IMR-90 (cell line): ENCODE results near the gene HIPK3. TPM values are rescaled to one million over a fixed set of nuclear protein-coding genes. Genes with fewer than 3 reads are reported as not detected.

Source experiments
- ATAC-seq: fragments of 200-7000 bp; cut with Tn5 transposase; 2 replicates; pipeline ENCODE4 v1.9.1; 2020; ENCODE audit warnings: low read depth, mild to moderate bottlenecking, moderate library complexity
- BruUV-seq: library from RNA; stranded (reverse); fragments of 400-500 nt; replicated peaks from 2 replicates; lab custom pipeline; 2021; lab: Mats Ljungman, UMichigan
- CTCF ChIA-PET: fragments of 300-600 bp; formaldehyde crosslinking; extraction: SDS; loops from one replicate; lab custom pipeline; 2021; ENCODE audit warnings: antibody characterized with exemption; lab: Yijun Ruan, JAX
- POLR2A ChIA-PET: fragments of 300-600 bp; sonication (Branson Sonifier 250); formaldehyde crosslinking; loops from one replicate; lab custom pipeline; 2022; ENCODE audit warnings: antibody characterized with exemption; ENCODE audit not compliant: unreplicated experiment; lab: Charles Lee
- DNase-seq: peaks from one replicate; pipeline ENCODE4 v3.0.0; 2013
- H2AFZ ChIP-seq: replicated peaks from 2 replicates; pipeline ENCODE3; 2013; ENCODE audit warnings: low read length, mild to moderate bottlenecking; ENCODE audit not compliant: poor library complexity
- H2AK5ac ChIP-seq: 2 replicates; pipeline ENCODE4 v1.6.1; 2013; ENCODE audit warnings: low read depth, low read length, inconsistent platforms
- H2AK9ac ChIP-seq: replicated peaks from 2 replicates; pipeline ENCODE3; 2013; ENCODE audit warnings: mild to moderate bottlenecking, low read depth, low read length, moderate library complexity; ENCODE audit not compliant: poor library complexity
- H2BK120ac ChIP-seq: 2 replicates; pipeline ENCODE4 v1.6.1; 2013; ENCODE audit warnings: low read depth, low read length, inconsistent platforms
- H2BK15ac ChIP-seq: 3 replicates; pipeline ENCODE4 v1.6.1; 2013; ENCODE audit warnings: low read depth, low read length, inconsistent platforms
- H2BK20ac ChIP-seq: 2 replicates; pipeline ENCODE4 v1.6.1; 2013; ENCODE audit warnings: low read depth, mild to moderate bottlenecking, inconsistent platforms, low read length, moderate library complexity
- H2BK5ac ChIP-seq: 2 replicates; pipeline ENCODE4 v1.6.1; 2013; ENCODE audit warnings: mild to moderate bottlenecking, low read depth, low read length, inconsistent platforms; ENCODE audit not compliant: poor library complexity, severe bottlenecking
- H3K14ac ChIP-seq: replicated peaks from 2 replicates; pipeline ENCODE4 v1.6.1; 2013; ENCODE audit warnings: low read depth, low read length, inconsistent platforms
- H3K18ac ChIP-seq: 2 replicates; pipeline ENCODE4 v1.6.1; 2013; ENCODE audit warnings: low read depth, low read length, control low read depth
- H3K23ac ChIP-seq: 2 replicates; pipeline ENCODE4 v1.6.1; 2013; ENCODE audit warnings: low read depth, low read length, inconsistent platforms
- H3K27ac ChIP-seq: 2 replicates; pipeline ENCODE4 v1.5.1; 2013; ENCODE audit warnings: mild to moderate bottlenecking, control low read depth, low read length; ENCODE audit not compliant: insufficient read depth
- H3K27me3 ChIP-seq: 2 replicates; pipeline ENCODE4 v1.6.1; 2013; ENCODE audit warnings: low read length; ENCODE audit not compliant: control insufficient read depth, insufficient read depth
- H3K36me3 ChIP-seq: 2 replicates; pipeline ENCODE4 v1.6.1; 2013; ENCODE audit warnings: low read length, mixed read lengths; ENCODE audit not compliant: control insufficient read depth, insufficient read depth
- H3K4ac ChIP-seq: 2 replicates; pipeline ENCODE4 v1.6.1; 2013; ENCODE audit warnings: low read depth, low read length, inconsistent platforms
- H3K4me1 ChIP-seq: 2 replicates; pipeline ENCODE4 v1.6.1; 2013; ENCODE audit warnings: low read length, mixed read lengths; ENCODE audit not compliant: control insufficient read depth, insufficient read depth
- H3K4me2 ChIP-seq: 2 replicates; pipeline ENCODE4 v1.6.1; 2013; ENCODE audit warnings: low read depth, mild to moderate bottlenecking, control low read depth, low read length, moderate library complexity
- H3K4me3 ChIP-seq: 2 replicates; pipeline ENCODE4 v1.5.1; 2013; ENCODE audit warnings: low read depth, mild to moderate bottlenecking, control low read depth, low read length, moderate library complexity; ENCODE audit not compliant: insufficient read depth
- H3K56ac ChIP-seq: 2 replicates; pipeline ENCODE4 v1.6.1; 2013; ENCODE audit warnings: low read length, inconsistent platforms; ENCODE audit not compliant: insufficient read depth; ENCODE audit errors: extremely low read depth
- H3K79me1 ChIP-seq, 2 experiments: 2 replicates each; pipeline ENCODE4 v1.6.1; 2013; ENCODE audit warnings: low read length in 2 of 2, inconsistent platforms in 1 of 2, low read depth in 1 of 2
- H3K9ac ChIP-seq: 2 replicates; pipeline ENCODE4 v1.6.1; 2013; ENCODE audit warnings: low read depth, low read length, control low read depth
- H3K9me1 ChIP-seq: 2 replicates; pipeline ENCODE4 v1.6.1; 2013; ENCODE audit warnings: low read length, inconsistent platforms; ENCODE audit not compliant: insufficient read depth
- H3K9me3 ChIP-seq: 2 replicates; pipeline ENCODE4 v1.6.1; 2013; ENCODE audit warnings: low read length; ENCODE audit not compliant: control insufficient read depth, insufficient read depth
- H4K20me1 ChIP-seq: 2 replicates; pipeline ENCODE4 v1.6.1; 2013; ENCODE audit warnings: low read length, inconsistent platforms; ENCODE audit not compliant: insufficient read depth
- H4K5ac ChIP-seq: 2 replicates; pipeline ENCODE4 v1.6.1; 2013; ENCODE audit warnings: mild to moderate bottlenecking, low read depth, low read length, control low read depth
- H4K8ac ChIP-seq, 2 experiments: 2 replicates each; pipeline ENCODE4 v1.6.1; 2013; ENCODE audit warnings: low read depth in 2 of 2, low read length in 2 of 2, control low read depth in 1 of 2, inconsistent platforms in 1 of 2
- H4K91ac ChIP-seq: 2 replicates; pipeline ENCODE4 v1.6.1; 2013; ENCODE audit warnings: low read depth, low read length, inconsistent platforms; ENCODE audit not compliant: insufficient read depth
- CEBPB ChIP-seq: IDR thresholded peaks from 2 replicates; pipeline ENCODE4 v1.6.1; 2012; ENCODE audit warnings: low read depth, low read length, improper control_type of control experiment
- CTCF ChIP-seq: conservative IDR thresholded peaks from 2 replicates; pipeline ENCODE4 v1.5.1; 2012; ENCODE audit warnings: mild to moderate bottlenecking, low read depth, low read length, improper control_type of control experiment
- FOS ChIP-seq: fragments of 150-350 bp; IDR thresholded peaks from 2 replicates; pipeline ENCODE4 v1.6.1; 2016; ENCODE audit warnings: low read depth, low read length
- MAFK ChIP-seq: IDR thresholded peaks from 2 replicates; pipeline ENCODE4 v1.6.1; 2012; ENCODE audit warnings: low read depth, low read length, improper control_type of control experiment
- POLR2A ChIP-seq: IDR thresholded peaks from 2 replicates; pipeline ENCODE4 v1.6.1; 2012; ENCODE audit warnings: mild to moderate bottlenecking, low read depth, low read length
- SMC3 ChIP-seq: fragments of 150-350 bp; IDR thresholded peaks from 2 replicates; pipeline ENCODE4 v1.6.1; 2016; ENCODE audit warnings: low read depth, mild to moderate bottlenecking, antibody characterized with exemption, low read length, moderate library complexity
- WGBS, 2 experiments: methylation state at CpG; one replicate each; pipeline versions ENCODE4 v1.1.5 to v1.1.7; 2013; ENCODE audit warnings: missing lambda C conversion rate in 2 of 2; ENCODE audit not compliant: insufficient read length in 1 of 2; ENCODE audit errors: extremely low coverage in 2 of 2; 5-methylcytosine and 5-hydroxymethylcytosine counted together
- dilution Hi-C: fragments of 300-500 bp; cut with HindIII; formaldehyde crosslinking; loops from one replicate; pipeline ENCODE4 v1.14.3; 2018; ENCODE audit warnings: low sequenced_read_pairs; ENCODE audit not compliant: unreplicated experiment
- in situ Hi-C: fragments of 300-500 bp; cut with MboI; formaldehyde crosslinking; loops from 3 replicates; pipeline ENCODE4 v1.14.3; 2019; ENCODE audit warnings: low sequenced_read_pairs, inconsistent platforms, mixed read lengths
- intact Hi-C: fragments of 100-400 bp; cut with micrococcal nuclease; formaldehyde crosslinking; loops from 2 replicates; pipeline ENCODE4 v1.10.0; 2022
- polyA plus RNA-seq, 3 experiments: library from polyadenylated mRNA; depleted of rRNA; stranded (reverse); fragments of >200 nt; gene quantifications; 2 replicates each; pipeline ENCODE4 v1.2.3, GENCODE V29; 2012; ENCODE audit warnings: low replicate concordance in 1 of 3
- total RNA-seq: library from RNA; depleted of rRNA; stranded (reverse); fragments of >200 nt; gene quantifications from 2 replicates; pipeline ENCODE4 v1.2.3, GENCODE V29; 2012

HIPK3 gene
- total and polyA plus RNA-seq, 2 of the 4 experiments (the other 2 are of a cell fraction): 8.3 to 103 TPM

GRCh38 chr11:33375236-33375635, 118.1 kb downstream of the HIPK3 start:
- ChIA-PET CTCF (no interaction called here), POLR2A (no interaction called here)
- H3K23ac ChIP-seq: peak overlapping the region; percentile 35; the same call in 1 of the 2 replicates
- H3K27me3 ChIP-seq: peaks cover 2% of the 10 kb centered on the region; the same call in 1 of the 2 replicates
- ATAC-seq: no peak
- no peak overlapping the region for H4K5ac ChIP-seq
- H3K9ac ChIP-seq: no peak overlapping the region; the same call in 1 of the 2 replicates
- H3K4me3 ChIP-seq: peak overlapping the region; percentile 82
- no peak overlapping the region for H4K91ac ChIP-seq
- TF ChIP-seq MAFK (no peak), POLR2A (no peak), CEBPB (no peak), SMC3 (no peak), CTCF (no peak), FOS (no peak)
- dilution Hi-C loops (no loop called here), intact Hi-C loops (no loop called here), in situ Hi-C loops (no loop called here)
- H2BK15ac ChIP-seq: no peak overlapping the region; the same call in 2 of the 3 replicates
- no peak overlapping the region for H3K18ac ChIP-seq
- peak overlapping the region; percentile 91 for H2AFZ ChIP-seq
- BruUV-seq: no TSS peak
- 0 out of 2 replicates have a peak, but pooled peaks cover 4% of the 10 kb centered on the region for H4K20me1 ChIP-seq
- peaks cover 7% of the 10 kb centered on the region for H3K9me1 ChIP-seq
- DNase-seq: no peak
- peak overlapping the region; percentile 38; the same call in 1 of the 2 replicates for H3K4ac ChIP-seq
- H4K8ac ChIP-seq: peak overlapping the region in 1 of 2 experiments; percentile 45; a peak in 1 of 4 replicates
- H3K4me2 ChIP-seq: peak overlapping the region; percentile 51
- H2BK20ac ChIP-seq: peak overlapping the region; percentile 53; the same call in 1 of the 2 replicates
- no peak overlapping the region for H2BK120ac ChIP-seq
- peaks cover 5% of the 10 kb centered on the region for H3K4me1 ChIP-seq
- peak overlapping the region; percentile 62 for H2AK9ac ChIP-seq
- H2BK5ac ChIP-seq: no peak overlapping the region
- no peak overlapping the region for H3K14ac ChIP-seq
- peaks cover 4 to 44% of the 10 kb centered on the region in 2 experiments; a peak in 1 of 4 replicates for H3K79me1 ChIP-seq
- H3K27ac ChIP-seq: no peak overlapping the region
- no peaks in the 10 kb centered on the region for H3K36me3 ChIP-seq
- peak overlapping the region; percentile 1; the same call in 1 of the 2 replicates for H2AK5ac ChIP-seq
- H3K56ac ChIP-seq: no peak overlapping the region
- WGBS, 2 experiments: 79% methylated on average over 4 of the region's 11 CpGs; no CpG with 5 or more reads in 1 of the 2 experiments
- H3K9me3 ChIP-seq: no peaks in the 10 kb centered on the region
